Melanocyte of skin (primary cell): ENCODE results near the gene PRRC2A. TPM values are rescaled to one million over a fixed set of nuclear protein-coding genes. Genes with fewer than 3 reads are reported as not detected.

ENCODE experiments used
- small RNA-seq, 2 donors: library from RNA; depleted of rRNA; stranded (forward); fragments of <200 nt; gene quantifications; one replicate each; pipeline ENCODE3, GENCODE V24; 2012
- total RNA-seq, 2 donors: library from RNA; depleted of rRNA; stranded (reverse); fragments of >200 nt; gene quantifications; 2 replicates each; pipeline ENCODE4 v1.2.3, GENCODE V29; 2012

Gene PRRC2A
- total RNA-seq, 2 donors: 68.5 to 72.3 TPM

Small RNA genes lying within 50 kb of the gene (small RNA-seq; reads per million reads assigned to genes)
- gene MIR6832 (0.29 to 0.30 reads per million in 2 donors), gene RF00019 (0 reads per million in 2 donors), gene SNORA38 (185 to 388 reads per million in 2 donors), gene UQCRHP1 (0 reads per million in 2 donors)

Other genes with a start within 250 kb of the PRRC2A start
- gene MICA, start 217.1 kb upstream of the PRRC2A start, total RNA-seq: 10 to 100 TPM; 52.0 to 60.6 TPM
- gene MICB, start 122.6 kb upstream of the PRRC2A start, total RNA-seq: 10 to 100 TPM; 11.4 to 19.3 TPM
- gene MCCD1, start 91.8 kb upstream of the PRRC2A start, total RNA-seq: not detected
- 100 to 1,000 TPM; 257 to 581 TPM for gene DDX39B, start 78.7 kb upstream of the PRRC2A start, total RNA-seq
- 1 to 10 TPM in 1 of 2 donors, under 1 TPM in 1; 0.33 to 1.0 TPM for gene ATP6V1G2, start 74.1 kb upstream of the PRRC2A start, total RNA-seq
- gene NFKBIL1, start 73.1 kb upstream of the PRRC2A start, total RNA-seq: 10 to 100 TPM; 21.6 to 27.5 TPM
- under 1 TPM in 1 of 2 donors, not detected in 1; under 0.01 TPM for gene LTA, start 48.4 kb upstream of the PRRC2A start, total RNA-seq
- under 1 TPM; under 0.01 to 0.34 TPM for gene TNF, start 45.1 kb upstream of the PRRC2A start, total RNA-seq
- gene LTB, start 38.3 kb upstream of the PRRC2A start, total RNA-seq: not detected
- gene LST1, start 34.4 kb upstream of the PRRC2A start, total RNA-seq: not detected
- gene NCR3, start 27.7 kb upstream of the PRRC2A start, total RNA-seq: not detected
- gene AIF1, start 5.5 kb upstream of the PRRC2A start, total RNA-seq: not detected
- gene BAG6, start 31.9 kb downstream of the PRRC2A start, total RNA-seq: 100 to 1,000 TPM; 125 to 160 TPM
- 1 to 10 TPM in 1 of 2 donors, under 1 TPM in 1; 0.33 to 1.0 TPM for gene APOM, start 35.2 kb downstream of the PRRC2A start, total RNA-seq
- 10 to 100 TPM; 21.3 to 23.1 TPM for gene C6orf47, start 40.1 kb downstream of the PRRC2A start, total RNA-seq
- 10 to 100 TPM; 13.1 to 17.3 TPM for gene GPANK1, start 44.3 kb downstream of the PRRC2A start, total RNA-seq
- 100 to 1,000 TPM; 142 to 170 TPM for gene CSNK2B, start 45.4 kb downstream of the PRRC2A start, total RNA-seq
- 1 to 10 TPM in 1 of 2 donors, under 1 TPM in 1; 1.00 to 2.1 TPM for gene LY6G5B, start 49.3 kb downstream of the PRRC2A start, total RNA-seq
- under 1 TPM; under 0.01 to 0.67 TPM for gene LY6G5C, start 60.4 kb downstream of the PRRC2A start, total RNA-seq
- 10 to 100 TPM; 47.0 to 53.0 TPM for gene ABHD16A, start 82.6 kb downstream of the PRRC2A start, total RNA-seq
- gene LY6G6F, start 86.2 kb downstream of the PRRC2A start, total RNA-seq: not detected
- gene LY6G6D, start 94.6 kb downstream of the PRRC2A start, total RNA-seq: not detected
- gene LY6G6C, start 101.0 kb downstream of the PRRC2A start, total RNA-seq: not detected
- not detected for gene MPIG6B, start 102.7 kb downstream of the PRRC2A start, total RNA-seq
- gene DDAH2, start 108.6 kb downstream of the PRRC2A start, total RNA-seq: 10 to 100 TPM; 10.3 to 22.0 TPM
- gene CLIC1, start 115.8 kb downstream of the PRRC2A start, total RNA-seq: 100 to 1,000 TPM; 511 to 845 TPM
- 10 to 100 TPM; 17.6 to 22.0 TPM for gene MSH5, start 119.3 kb downstream of the PRRC2A start, total RNA-seq
- 1 to 10 TPM in 1 of 2 donors, under 1 TPM in 1; 0.69 to 1.7 TPM for gene SAPCD1, start 141.9 kb downstream of the PRRC2A start, total RNA-seq
- not detected for gene VWA7, start 156.6 kb downstream of the PRRC2A start, total RNA-seq
- 10 to 100 TPM; 58.5 to 66.6 TPM for gene VARS1, start 175.0 kb downstream of the PRRC2A start, total RNA-seq
- 10 to 100 TPM; 41.0 to 61.6 TPM for gene LSM2, start 186.3 kb downstream of the PRRC2A start, total RNA-seq
- under 1 TPM; 0.67 to 0.69 TPM for gene HSPA1L, start 194.6 kb downstream of the PRRC2A start, total RNA-seq
- 100 to 1,000 TPM in 1 of 2 donors, 10 to 100 TPM in 1; 55.7 to 144 TPM for gene HSPA1A, start 194.8 kb downstream of the PRRC2A start, total RNA-seq
- 100 to 1,000 TPM in 1 of 2 donors, 10 to 100 TPM in 1; 95.3 to 188 TPM for gene HSPA1B, start 207.0 kb downstream of the PRRC2A start, total RNA-seq
- 100 to 1,000 TPM; 114 to 132 TPM for gene NEU1, start 242.1 kb downstream of the PRRC2A start, total RNA-seq